ENCODE measurements around the gene MARCHF6. TPM values are rescaled to one million over a fixed set of nuclear protein-coding genes. Genes with fewer than 3 reads are reported as not detected.
A peak's percentile ranks its signal among the peaks of the same experiment; 100 is the strongest.

Gene MARCHF6
- total and polyA plus RNA-seq, 9 of the 15 experiments (the other 6 are each of a cell fraction or from before 2014, with no cell fraction given) = 74.1 to 456 (median 116) TPM

GRCh38 chr5:10337986-10338385, 15.5 kb upstream of the MARCHF6 start:
- FAIRE-seq = no peak
- DNase-seq (ENCODE audit: extremely low read depth in 1 of 4, low spot score in 3 of 4) = no peak
- in situ Hi-C loops (cut with MboI) = no loop called here

GRCh38 chr5:10338686-10339057, 14.8 kb upstream of the MARCHF6 start:
- Histone ChIP-seq H3K4me1 (replicated peaks in 1 of 2; ENCODE audit: control insufficient read depth in 2 of 2, insufficient read depth in 2 of 2, low read length in 2 of 2) (no peaks in the 10 kb centered on the region; a peak in 3 of 5 replicates), H3K9me3 (replicated peaks; ENCODE audit: control insufficient read depth, insufficient read depth, low read depth, low read length) (no peaks in the 10 kb centered on the region), H3K27ac (ENCODE audit: extremely low read depth, low read depth, low read length) (no peak overlapping the region), H3K4me2 (ENCODE audit: insufficient read depth, low read length) (no peak overlapping the region), H3K4me3 (no peak overlapping the region), H3K27me3 (ENCODE audit: control insufficient read depth in 2 of 2, insufficient read depth in 2 of 2, low read length in 2 of 2) (no peaks in the 10 kb centered on the region), H3K36me3 (ENCODE audit: control insufficient read depth, insufficient read depth, low read length) (no peaks in the 10 kb centered on the region), H3K9me1 (ENCODE audit: control insufficient read depth, insufficient read depth, low read length) (no peaks in the 10 kb centered on the region), H3K9ac (ENCODE audit: insufficient read depth in 1 of 2, low read depth in 2 of 2, low read length in 2 of 2) (no peak overlapping the region), H2AFZ (ENCODE audit: low read depth, low read length) (no peak overlapping the region), H4K20me1 (replicated peaks; ENCODE audit: control insufficient read depth, insufficient read depth, low read length) (no peaks in the 10 kb centered on the region), H3K79me2 (ENCODE audit: control insufficient read depth, insufficient read depth, low read length) (no peaks in the 10 kb centered on the region)
- intact Hi-C loops (cut with micrococcal nuclease) (loop anchor here (1.0 kb wide), 1 partner anchor 14 kb away; no protein-coding TSS in a partner anchor), in situ Hi-C loops (cut with MboI) (no loop called here)
- FAIRE-seq = no peak
- no peak for ATAC-seq
- no peak for DNase-seq (ENCODE audit: extremely low read depth in 1 of 4, low spot score in 3 of 4)
- WGBS (ENCODE audit: insufficient coverage, low coverage, missing lambda C conversion rate) = 42% methylated on average over 2 of the region's 2 CpGs
- CTCF ChIA-PET (ENCODE audit: low intra/inter-chr PET ratio) = no interaction called here
- BruUV-seq (replicated peaks) = no TSS peak
- POLR2A ChIA-PET = interaction anchor here (1.1 to 4.6 kb wide), 2 partner anchors 15 to 27 kb away, joined by 3 to 17 read pairs; partner anchors contain the start of gene MARCHF6
- no peak for TF ChIP-seq PRMT5 (CRISPR knock-in tag; IDR thresholded peaks at IDR 0.05)
- no peak for TF ChIP-seq ZSCAN32 (CRISPR knock-in tag; IDR thresholded peaks at IDR 0.05)
- TF ChIP-seq MTA1 (IDR thresholded peaks at IDR 0.05; ENCODE audit: borderline replicate concordance) = no peak
- no peak for TF ChIP-seq JUN (IDR thresholded peaks at IDR 0.05; ENCODE audit: borderline replicate concordance, low read depth, low read length)
- no peak for TF ChIP-seq JUN (CRISPR knock-in tag; IDR thresholded peaks at IDR 0.05; ENCODE audit: borderline replicate concordance)
- TF ChIP-seq ZBTB17 (CRISPR knock-in tag; IDR thresholded peaks at IDR 0.05) = no peak
- TF ChIP-seq GMEB1 (CRISPR knock-in tag; IDR thresholded peaks at IDR 0.05) = no peak

More at GRCh38 chr5:10337986-10338385, 15.5 kb upstream of the MARCHF6 start:
- H3K9me1 ChIP-seq (ENCODE audit: control insufficient read depth, insufficient read depth, low read length) = no peaks in the 10 kb centered on the region
- H3K79me2 ChIP-seq (ENCODE audit: control insufficient read depth, insufficient read depth, low read length) = no peaks in the 10 kb centered on the region
- TF ChIP-seq ZNF12 (CRISPR knock-in tag; IDR thresholded peaks at IDR 0.05) = no peak
- no peaks in the 10 kb centered on the region for H3K27me3 ChIP-seq (ENCODE audit: control insufficient read depth in 2 of 2, insufficient read depth in 2 of 2, low read length in 2 of 2)
- 30% methylated on average over 4 of the region's 4 CpGs for WGBS (ENCODE audit: insufficient coverage, low coverage, missing lambda C conversion rate)
- no peaks in the 10 kb centered on the region for H4K20me1 ChIP-seq (replicated peaks; ENCODE audit: control insufficient read depth, insufficient read depth, low read length)
- no peak for ATAC-seq
- intact Hi-C loops (cut with micrococcal nuclease) = no loop called here
- BruUV-seq (replicated peaks) = no TSS peak
- H3K4me1 ChIP-seq (replicated peaks in 1 of 2; ENCODE audit: control insufficient read depth in 2 of 2, insufficient read depth in 2 of 2, low read length in 2 of 2) = peaks cover 0 to 2% of the 10 kb centered on the region in 2 experiments; a peak in 3 of 5 replicates
- peak overlapping the region in 1 of 2 experiments; percentile 46; a peak in 1 of 4 replicates for H3K9ac ChIP-seq (ENCODE audit: insufficient read depth in 1 of 2, low read depth in 2 of 2, low read length in 2 of 2)
- H2AFZ ChIP-seq (ENCODE audit: low read depth, low read length) = 0 out of 2 replicates have a peak overlapping the region, but pooled peaks have one; percentile 17
- H3K4me3 ChIP-seq = no peak overlapping the region
- CTCF ChIA-PET (ENCODE audit: low intra/inter-chr PET ratio) = no interaction called here
- H3K4me2 ChIP-seq (ENCODE audit: insufficient read depth, low read length) = no peak overlapping the region
- POLR2A ChIA-PET = interaction anchor here (1.1 to 4.6 kb wide), 2 partner anchors 16 to 26 kb away, joined by 3 to 17 read pairs; partner anchors contain the start of gene MARCHF6
- H3K9me3 ChIP-seq (replicated peaks; ENCODE audit: control insufficient read depth, insufficient read depth, low read depth, low read length) = no peaks in the 10 kb centered on the region
- H3K36me3 ChIP-seq (ENCODE audit: control insufficient read depth, insufficient read depth, low read length) = no peaks in the 10 kb centered on the region
- H3K27ac ChIP-seq (ENCODE audit: extremely low read depth, low read depth, low read length) = no peak overlapping the region
